NCI-H2227 (cell line): Measurements from ENCODE around the gene TMEM250.

Experiments used
- DNase-seq: peaks from one replicate; lab custom pipeline; 2025; ENCODE audit not compliant: unreplicated experiment; lab: John Stamatoyannopoulos, UW

TMEM250 gene

DNA sequence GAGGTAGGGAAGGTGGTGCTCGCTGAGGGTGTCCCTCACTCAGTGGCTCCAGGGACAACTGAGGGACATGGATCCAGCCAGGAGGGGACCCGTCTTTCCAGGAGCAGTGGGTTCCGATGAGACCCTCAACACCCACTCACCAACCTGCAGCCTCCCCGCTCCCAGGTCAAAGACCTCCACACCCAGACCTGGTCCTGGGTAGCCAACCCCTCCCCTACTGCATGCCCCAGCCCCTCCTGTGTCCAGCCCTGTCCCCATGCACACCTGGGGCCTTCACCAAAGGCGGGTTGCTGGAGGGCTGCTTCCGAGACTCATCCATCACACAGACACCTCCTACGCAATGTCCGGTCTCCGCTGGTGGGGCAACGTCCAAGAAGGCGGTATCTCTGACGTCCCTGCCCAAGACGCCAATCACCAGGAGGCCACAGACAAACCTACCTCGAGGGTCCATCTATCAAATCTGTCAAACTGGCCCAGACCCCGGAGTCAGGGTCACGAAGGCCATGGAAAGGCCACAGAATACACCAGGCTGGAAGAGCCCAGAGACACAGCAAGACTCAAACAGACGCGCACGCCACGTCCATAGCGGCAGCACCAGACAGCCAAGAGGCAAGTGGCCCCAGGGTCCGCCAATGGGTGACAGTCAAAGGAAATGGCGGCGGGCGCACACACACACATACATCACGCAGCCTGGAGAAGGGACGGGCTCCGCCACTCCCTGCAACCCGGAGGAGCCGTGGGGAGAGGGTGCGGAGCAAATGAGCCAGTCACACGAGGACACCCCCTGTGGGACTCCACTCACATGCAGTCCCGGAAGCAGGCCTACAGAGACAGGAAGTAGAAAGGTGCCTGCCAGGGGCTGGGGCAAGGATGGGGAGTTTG lies 34.4 kb downstream of the TMEM250 start:
- DNase-seq, result no peak

DNA sequence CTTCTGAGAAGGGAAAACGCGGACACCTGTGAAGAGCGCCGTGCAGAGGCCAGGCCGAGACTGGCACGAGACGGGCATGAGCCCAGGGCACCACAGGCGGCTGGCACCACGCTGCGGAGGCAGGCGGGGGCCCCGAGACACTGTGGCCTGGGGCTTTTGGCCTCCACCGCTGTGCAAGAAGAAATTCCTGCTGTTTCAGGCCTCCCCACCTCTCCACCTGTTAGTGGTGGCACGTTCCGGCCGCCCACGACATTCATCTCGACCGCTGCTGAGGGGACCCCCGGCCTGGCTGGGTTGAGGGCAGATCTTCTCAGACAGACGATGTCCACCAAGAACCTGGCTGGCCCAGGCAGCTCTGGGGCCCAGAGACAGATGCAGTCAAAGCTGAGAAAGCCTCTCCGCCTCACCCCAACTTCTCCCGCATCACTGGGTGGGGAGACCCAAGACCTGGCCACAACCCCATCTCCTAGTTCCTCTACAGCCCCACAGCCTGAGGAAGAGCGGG lies 35.1 kb downstream of the TMEM250 start:
- DNase-seq, result no peak

DNA sequence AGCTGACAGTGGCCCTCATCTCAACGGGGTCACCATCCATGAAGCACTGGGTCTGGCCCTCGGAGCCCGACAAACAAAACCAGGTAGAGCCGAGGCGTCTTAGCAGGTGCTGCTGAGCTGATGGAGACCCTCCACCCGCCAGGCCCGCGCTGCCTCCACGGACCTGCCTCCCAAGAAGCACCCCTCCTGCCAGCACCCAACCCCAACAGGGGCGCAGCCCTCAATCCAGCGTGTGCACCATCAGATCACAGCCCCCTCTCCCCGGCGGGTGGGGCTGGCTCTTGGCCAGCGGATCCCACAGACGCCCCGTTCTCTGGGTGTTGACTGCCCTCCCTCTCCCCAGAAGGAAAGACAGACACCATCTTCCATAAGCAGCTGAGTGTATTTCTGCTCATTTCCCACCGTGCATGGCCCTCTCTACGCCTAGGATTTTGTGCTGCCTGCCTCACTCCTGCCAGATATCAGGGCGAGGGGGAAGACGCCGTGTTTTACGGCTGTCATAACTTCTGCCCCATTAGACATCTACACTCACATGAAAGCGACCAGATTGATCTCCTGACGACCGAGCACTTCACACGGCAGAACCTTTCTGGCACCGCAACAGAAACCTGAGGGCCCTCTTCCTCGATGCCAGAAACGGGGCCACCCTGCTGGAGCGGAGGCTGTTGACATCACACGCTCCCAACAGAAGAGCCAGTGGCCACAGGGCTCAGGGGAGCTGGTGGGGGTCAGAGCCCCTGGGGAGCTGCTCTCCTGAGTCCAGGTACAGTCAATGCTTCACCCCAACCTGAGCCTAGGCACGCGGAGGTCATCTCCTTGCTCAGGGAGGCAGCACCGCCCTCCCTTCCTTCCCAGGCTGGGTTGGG lies 35.9 kb downstream of the TMEM250 start:
- DNase-seq, result no peak

DNA sequence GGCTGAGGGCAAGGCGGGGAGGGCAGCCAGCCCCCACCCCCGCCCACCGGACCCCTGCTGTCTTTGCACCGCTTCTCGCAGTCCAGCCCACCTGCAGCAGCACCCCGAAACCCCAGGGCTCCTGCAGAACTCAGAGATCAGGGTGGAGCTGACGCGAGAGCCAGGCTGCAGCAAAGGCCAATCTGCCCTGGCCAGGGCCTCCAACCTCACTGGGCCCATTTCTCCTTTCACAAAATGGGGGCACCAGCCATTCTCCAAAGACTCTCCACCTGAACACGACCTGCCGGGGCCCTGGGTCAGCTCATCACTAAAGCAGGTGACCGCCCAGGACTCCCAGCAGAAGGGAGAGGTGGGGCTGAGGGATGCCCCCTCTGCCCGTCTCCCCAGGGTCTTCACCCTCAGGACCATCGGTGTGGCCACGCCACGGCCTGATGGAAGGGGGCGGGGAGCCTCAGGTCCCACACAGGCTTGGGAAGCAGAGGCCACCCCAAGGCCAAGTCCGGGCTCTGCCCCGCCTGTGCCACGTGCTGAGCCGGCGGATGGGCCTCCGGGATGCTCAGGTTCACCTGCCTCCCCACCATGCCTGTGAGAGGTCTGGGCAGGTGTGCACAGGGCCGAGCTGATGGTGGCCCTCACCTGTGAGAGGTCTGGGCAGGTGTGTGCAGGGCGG lies 36.7 kb downstream of the TMEM250 start:
- DNase-seq, result no peak

DNA sequence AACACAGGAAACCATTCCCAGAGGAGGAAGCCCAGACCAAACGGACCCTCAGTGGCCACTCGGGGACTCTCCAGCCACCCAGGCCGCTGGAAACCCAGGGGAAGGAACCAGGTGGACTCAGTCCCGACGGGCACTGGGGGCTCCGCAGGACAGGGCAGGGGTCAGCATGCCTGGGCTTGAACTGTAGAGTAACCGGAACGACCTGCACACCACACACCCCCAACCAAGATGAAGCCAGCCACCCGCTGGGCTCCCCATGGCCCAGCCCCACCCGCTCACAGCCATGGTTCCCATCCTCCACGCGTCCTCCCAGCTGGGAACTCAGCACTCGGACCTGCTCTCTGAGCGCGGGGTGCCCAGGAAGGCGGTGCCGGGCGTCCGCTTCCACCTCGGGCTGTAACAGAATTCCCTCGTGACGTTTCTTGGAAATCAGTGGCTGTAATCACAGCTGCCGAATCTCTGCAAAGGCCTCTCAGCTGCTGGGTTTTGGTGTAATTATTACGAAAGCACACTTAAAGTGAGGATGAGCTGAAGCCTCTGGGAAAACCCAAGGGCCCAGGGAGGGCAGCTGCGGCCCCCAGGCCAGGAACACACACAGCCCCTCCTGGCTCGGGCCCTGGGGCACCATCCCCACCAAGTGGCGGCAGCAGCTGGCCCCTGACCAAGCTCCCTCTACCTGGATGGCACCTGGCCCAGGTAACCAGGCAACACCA lies 37.4 kb downstream of the TMEM250 start:
- DNase-seq, result peak; percentile 61

DNA sequence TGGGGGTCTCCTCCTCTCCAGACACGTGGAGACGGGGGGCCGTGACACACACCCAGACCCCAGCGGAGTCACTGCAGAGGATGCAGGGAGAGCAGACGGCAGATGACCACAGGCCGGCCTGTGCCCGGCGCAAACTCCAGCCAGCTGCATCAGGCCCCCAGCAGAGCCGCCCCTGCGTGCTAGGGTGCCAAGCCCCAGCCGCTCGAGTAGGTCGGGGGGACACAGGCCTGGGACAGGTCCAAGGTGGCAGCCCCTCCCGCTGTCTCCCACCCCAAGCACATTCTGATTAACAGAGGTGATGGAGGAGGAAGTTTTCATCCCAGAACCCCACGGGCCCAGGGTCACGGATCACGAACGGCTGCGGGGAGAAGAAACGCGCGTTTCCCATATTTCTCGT lies 38.0 kb downstream of the TMEM250 start:
- no peak for DNase-seq

DNA sequence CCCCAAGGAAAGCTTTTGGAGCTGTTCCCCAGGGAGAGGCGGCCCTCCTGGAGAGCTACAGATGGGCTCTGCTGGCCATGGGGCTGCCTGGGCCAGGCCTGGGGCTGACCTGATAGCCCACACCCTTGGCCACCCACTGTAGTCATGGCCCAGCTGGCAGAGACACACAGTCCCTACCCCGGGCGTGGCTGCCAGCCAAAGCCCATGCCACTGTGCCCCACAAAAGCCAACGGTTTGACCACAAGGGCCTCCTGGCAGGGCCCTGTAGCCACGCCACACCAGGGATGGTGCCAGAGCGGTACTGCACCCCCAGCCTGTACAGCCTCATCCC lies 38.8 kb downstream of the TMEM250 start:
- DNase-seq, result no peak

DNA sequence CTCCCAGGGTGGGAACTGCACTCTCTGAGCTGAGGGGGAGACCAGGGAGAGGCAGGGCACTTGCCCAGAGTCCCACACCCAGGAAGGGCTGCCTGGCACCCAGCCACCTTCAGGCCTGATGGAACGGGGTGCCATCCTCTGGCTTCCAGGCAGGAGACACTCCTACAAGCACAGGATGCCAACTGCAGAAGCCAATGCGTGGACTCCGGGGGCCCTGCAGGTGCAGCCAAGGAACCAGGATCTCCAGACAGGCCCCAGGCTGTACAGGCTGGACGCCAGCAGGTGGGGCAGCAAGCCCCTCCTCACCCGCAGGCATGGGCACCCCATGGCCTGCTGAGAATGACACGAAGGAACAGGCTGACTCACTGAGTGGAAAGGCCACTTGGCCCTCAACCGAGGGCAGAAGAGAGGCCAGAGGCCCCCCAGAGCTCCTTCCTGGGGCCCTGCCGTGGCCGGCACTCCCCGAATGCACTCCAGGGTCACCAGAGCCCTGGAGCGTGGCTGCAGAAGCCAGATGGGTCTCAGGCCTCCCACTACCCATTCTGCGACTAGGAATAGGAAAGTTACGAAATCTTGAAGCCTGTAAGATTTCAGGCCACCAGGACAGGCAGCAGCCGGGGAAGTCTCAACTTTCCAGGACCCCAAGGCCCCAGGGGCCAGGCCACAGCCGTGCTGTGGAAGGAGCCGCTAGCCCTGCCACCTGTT lies 39.3 kb downstream of the TMEM250 start:
- no peak for DNase-seq

DNA sequence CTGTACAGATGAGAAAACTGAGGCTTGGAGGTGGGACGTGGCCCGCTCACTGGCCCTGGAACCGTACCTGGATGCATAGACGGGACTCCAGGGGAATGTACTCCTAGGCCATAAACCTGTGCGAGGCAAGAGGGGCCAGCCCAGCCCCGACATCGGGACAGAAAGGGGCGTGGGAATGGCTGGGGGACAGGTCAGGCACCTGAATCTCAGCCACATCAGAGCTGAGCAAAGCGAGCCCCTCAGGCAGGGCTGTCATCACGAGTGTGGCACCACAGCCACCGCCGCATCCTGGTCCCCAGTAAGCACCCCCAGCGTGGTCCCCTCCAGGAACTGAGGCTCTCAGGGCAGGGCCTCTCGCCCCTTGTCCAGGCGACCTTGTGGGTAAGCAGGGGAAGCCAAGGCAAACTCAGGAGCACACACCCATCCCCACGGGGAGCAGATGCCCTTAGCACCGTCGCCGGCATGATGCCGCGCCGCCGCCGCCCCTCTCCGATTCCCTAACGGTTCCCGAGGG lies 40.1 kb downstream of the TMEM250 start:
- DNase-seq, result no peak

DNA sequence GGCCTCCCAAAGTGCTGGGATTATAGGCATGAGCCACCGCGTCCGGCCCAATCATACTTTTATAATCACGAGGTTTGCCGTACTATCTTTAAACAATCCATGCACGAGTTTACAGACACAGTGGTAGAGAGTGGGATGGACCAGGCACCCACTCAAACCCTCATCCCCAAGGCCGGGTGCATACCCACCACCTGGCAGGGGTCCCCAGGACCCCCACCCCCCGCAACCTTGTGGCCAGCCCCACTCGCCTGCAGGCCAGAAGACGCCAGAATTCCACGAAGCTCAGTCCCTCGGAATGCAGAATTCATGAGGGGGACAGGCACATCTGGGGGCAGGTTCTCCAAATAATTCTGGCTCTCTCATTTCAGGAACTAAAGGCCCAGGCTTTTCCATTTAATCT lies 40.7 kb downstream of the TMEM250 start:
- DNase-seq, result no peak

DNA sequence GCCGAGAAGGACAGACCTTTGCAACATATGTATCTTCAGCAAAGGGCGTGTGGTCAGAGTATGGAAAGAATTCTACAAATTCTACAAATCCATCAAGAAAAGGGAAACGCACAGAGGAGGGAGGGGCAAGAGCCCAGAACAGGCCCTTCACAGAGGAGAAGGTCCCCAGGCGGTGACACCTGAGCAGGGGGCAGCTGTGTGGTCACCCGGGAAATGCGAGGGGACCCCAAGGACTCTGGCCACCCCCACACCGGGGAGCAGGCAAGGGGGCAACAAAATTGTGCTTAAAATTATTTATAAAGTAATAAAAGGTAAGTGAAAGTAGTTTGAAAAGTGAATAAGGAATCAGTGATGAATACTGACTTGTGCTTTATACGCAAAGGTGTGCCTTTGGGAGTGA lies 41.2 kb downstream of the TMEM250 start:
- DNase-seq, result no peak

DNA sequence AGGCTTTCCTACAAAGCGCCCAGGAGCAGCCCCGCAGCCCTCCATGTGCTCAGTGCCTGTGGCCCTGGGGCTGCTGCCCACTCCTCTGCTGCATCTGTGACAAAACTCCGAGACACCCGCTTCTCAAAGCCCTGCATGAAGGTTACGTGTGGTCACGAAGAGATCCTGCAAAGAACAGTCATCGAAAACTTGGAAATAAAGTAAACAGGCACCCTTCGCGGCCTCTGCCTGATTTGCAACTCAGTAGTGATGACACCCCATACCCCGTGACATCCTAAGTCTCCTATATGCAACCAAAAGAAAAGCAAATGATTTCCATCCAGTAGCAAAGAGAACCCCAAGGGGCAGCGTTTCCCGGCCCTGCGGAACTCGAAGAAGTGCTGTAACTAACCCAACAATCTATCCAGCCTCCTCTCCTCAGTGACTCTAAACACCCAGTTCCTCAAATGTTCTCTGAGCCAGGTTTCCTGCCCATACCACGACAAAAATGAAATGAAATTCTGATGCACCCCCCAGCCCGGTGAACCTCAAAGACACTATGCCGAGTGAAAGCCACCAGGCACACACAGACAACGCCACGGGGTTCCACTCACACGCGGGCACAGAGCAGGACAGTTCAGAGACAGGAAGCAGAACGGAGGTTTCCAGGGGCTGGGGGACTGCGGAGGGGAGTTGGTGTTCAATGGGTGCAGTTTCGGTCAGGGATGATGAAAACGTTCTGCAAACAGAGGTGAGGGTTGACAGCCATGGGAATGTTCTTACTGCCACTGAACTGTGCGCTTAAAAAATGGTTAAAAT lies 42.6 kb downstream of the TMEM250 start:
- no peak for DNase-seq

DNA sequence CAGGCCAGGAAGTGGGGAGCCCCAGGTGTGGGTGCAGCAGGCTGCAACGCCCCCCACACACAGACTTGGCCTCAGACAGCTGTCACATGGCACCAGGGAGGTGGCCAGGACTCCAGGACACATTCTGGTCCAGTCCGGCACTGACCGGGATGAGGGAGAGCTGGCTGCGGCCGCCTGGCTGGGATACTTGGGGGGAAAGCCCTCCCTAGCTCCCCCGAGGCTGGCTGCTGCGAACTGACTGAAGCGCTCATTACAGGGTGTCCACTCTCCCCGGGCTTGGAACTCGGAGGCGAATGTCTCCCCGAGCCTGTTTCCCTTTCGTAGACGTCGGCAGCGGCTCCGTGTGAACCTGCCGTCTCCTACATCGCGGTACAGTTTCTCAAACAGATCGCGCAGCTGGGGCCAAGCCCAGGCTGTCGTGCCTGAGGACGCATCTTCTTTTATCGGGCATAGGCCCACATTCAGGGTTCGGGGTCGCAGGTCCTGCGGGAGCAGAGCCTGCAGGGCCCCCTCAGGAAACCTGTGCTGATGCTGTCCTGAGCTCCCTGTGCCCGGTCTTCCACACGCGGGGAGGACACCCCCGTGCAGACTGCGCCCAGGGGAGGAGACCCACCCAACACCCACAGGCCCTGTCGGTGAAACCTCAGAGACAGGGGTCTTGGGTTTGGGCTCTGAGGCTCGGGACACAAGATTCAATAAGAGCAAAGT lies 43.4 kb downstream of the TMEM250 start:
- no peak for DNase-seq

DNA sequence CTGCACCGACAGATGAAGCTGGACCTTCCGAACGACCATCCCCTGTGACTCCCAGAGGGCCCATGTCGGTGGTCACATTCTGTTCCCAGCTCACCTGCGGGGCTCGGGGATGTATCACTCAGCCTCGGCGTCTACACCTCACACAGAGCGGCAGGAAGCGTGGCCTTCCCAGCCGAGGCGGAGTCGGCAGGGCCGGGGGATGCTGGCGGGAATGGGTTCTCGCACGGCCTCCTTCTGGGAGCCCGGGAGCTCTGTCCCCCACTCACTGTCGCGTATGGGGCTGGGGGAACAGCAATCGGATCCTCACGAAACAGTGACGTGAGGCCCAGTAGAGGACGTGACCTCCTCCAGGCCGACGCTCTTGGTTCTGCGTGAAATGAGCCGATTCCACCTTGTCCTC lies 44.0 kb downstream of the TMEM250 start:
- DNase-seq, result no peak
